ENCODE measurements around the gene BRINP1. TPM values are rescaled to one million over a fixed set of nuclear protein-coding genes. Genes with fewer than 3 reads are reported as not detected.

The BRINP1 gene
- total RNA-seq, 1 donor from 2014 or later, result 1.5 TPM

- H3K4me1 ChIP-seq, result no peaks in the 10 kb centered on the region
- ATAC-seq (no peak), DNase-seq (no peak)
- intact Hi-C loops (cut with DNase I), result no loop called here
- H3K4me3 ChIP-seq, result no peak overlapping the region
- no peaks in the 10 kb centered on the region for H3K27me3 ChIP-seq (ENCODE audit: low read depth)
- no peak overlapping the region for H3K27ac ChIP-seq
- H3K36me3 ChIP-seq, result no peaks in the 10 kb centered on the region
- TF ChIP-seq CTCF (IDR thresholded peaks at IDR 0.05), result no peak
- no peaks in the 10 kb centered on the region for H3K9me3 ChIP-seq
These were observed 30.2 kb downstream of the BRINP1 start for GRCh38 chr9:119339056-119339455.

- DNase-seq (no peak), ATAC-seq (no peak)
- TF ChIP-seq CTCF (IDR thresholded peaks at IDR 0.05), result no peak
- no peak overlapping the region for H3K27ac ChIP-seq
- H3K4me1 ChIP-seq, result no peaks in the 10 kb centered on the region
- no peak overlapping the region for H3K4me3 ChIP-seq
- no peaks in the 10 kb centered on the region for H3K9me3 ChIP-seq
- no peaks in the 10 kb centered on the region for H3K36me3 ChIP-seq
- no peaks in the 10 kb centered on the region for H3K27me3 ChIP-seq (ENCODE audit: low read depth)
- intact Hi-C loops (cut with DNase I), result no loop called here
These were observed 31.7 kb downstream of the BRINP1 start for GRCh38 chr9:119337573-119337972.

GRCh38 chr9:119334745-119335144 lies 34.5 kb downstream of the BRINP1 start:
- no peaks in the 10 kb centered on the region for H3K27me3 ChIP-seq (ENCODE audit: low read depth)
- no peaks in the 10 kb centered on the region for H3K9me3 ChIP-seq
- intact Hi-C loops (cut with DNase I), result no loop called here
- no peak for TF ChIP-seq CTCF (IDR thresholded peaks at IDR 0.05)
- no peak for ATAC-seq
- no peaks in the 10 kb centered on the region for H3K36me3 ChIP-seq
- no peak overlapping the region for H3K4me3 ChIP-seq
- H3K4me1 ChIP-seq, result no peaks in the 10 kb centered on the region
- H3K27ac ChIP-seq, result no peak overlapping the region
- DNase-seq, result no peak

GRCh38 chr9:119333507-119334229 lies 35.6 kb downstream of the BRINP1 start:
- DNase-seq (no peak), ATAC-seq (no peak)
- no peak for TF ChIP-seq CTCF (IDR thresholded peaks at IDR 0.05)
- Histone ChIP-seq H3K9me3 (peaks cover 5% of the 10 kb centered on the region), H3K4me3 (no peak overlapping the region), H3K4me1 (no peaks in the 10 kb centered on the region), H3K27ac (no peak overlapping the region), H3K36me3 (no peaks in the 10 kb centered on the region), H3K27me3 (ENCODE audit: low read depth) (no peaks in the 10 kb centered on the region)
- intact Hi-C loops (cut with DNase I), result no loop called here

GRCh38 chr9:119332522-119332921 lies 36.7 kb downstream of the BRINP1 start:
- no peak for TF ChIP-seq CTCF (IDR thresholded peaks at IDR 0.05)
- DNase-seq (no peak), ATAC-seq (no peak)
- H3K27ac ChIP-seq, result no peak overlapping the region
- peaks cover 5% of the 10 kb centered on the region for H3K9me3 ChIP-seq
- no peaks in the 10 kb centered on the region for H3K36me3 ChIP-seq
- intact Hi-C loops (cut with DNase I), result no loop called here
- no peaks in the 10 kb centered on the region for H3K4me1 ChIP-seq
- H3K4me3 ChIP-seq, result no peak overlapping the region
- H3K27me3 ChIP-seq (ENCODE audit: low read depth), result no peaks in the 10 kb centered on the region
